AG09309 (cell line): Measurements from ENCODE around the gene THOC6.
A peak's percentile ranks its signal among the peaks of the same experiment; 100 is the strongest.

Experiments
- DNase-seq: peaks from one replicate; pipeline ENCODE4 v3.0.0-alpha.2; 2010; ENCODE audit warnings: low read depth
- H3K4me3 ChIP-seq: 2 replicates; pipeline ENCODE4 v1.5.1; 2011; ENCODE audit warnings: mild to moderate bottlenecking, low read depth, low read length, moderate library complexity; ENCODE audit not compliant: control insufficient read depth
- CTCF ChIP-seq: IDR thresholded peaks from 2 replicates; pipeline ENCODE4 v1.5.1; 2011; ENCODE audit warnings: mild to moderate bottlenecking, low read depth, low read length, inconsistent platforms; ENCODE audit not compliant: insufficient read depth, control insufficient read depth; ENCODE audit errors: missing control alignments

The THOC6 gene

GRCh38 chr16:3020247-3020603, 3.6 kb upstream of the THOC6 start, which contains the start of gene TNFRSF12A:
Gene TNFRSF12A (plus strand): TSS chr16:3020368. CDS start chr16:3020398, 30 bp downstream.
- H3K4me3 ChIP-seq = peak within 1 kb of the TSS; percentile 82
- DNase-seq = no peak
- TF ChIP-seq CTCF = no peak

- peak overlapping the region; percentile 82 for H3K4me3 ChIP-seq
- DNase-seq = peak; percentile 68
- TF ChIP-seq CTCF = no peak
Observed at GRCh38 chr16:3020604-3021448, 3.0 kb upstream of the THOC6 start.

GRCh38 chr16:3021449-3022207, 2.2 kb upstream of the THOC6 start:
- TF ChIP-seq CTCF = peak; percentile 44
- peak; percentile 82 for DNase-seq
- H3K4me3 ChIP-seq = peak overlapping the region; percentile 82

GRCh38 chr16:3022208-3022683, 1.6 kb upstream of the THOC6 start:
- no peak for TF ChIP-seq CTCF
- peak overlapping the region; percentile 82 for H3K4me3 ChIP-seq
- DNase-seq = peak; percentile 86

- TF ChIP-seq CTCF = no peak
- no peak for DNase-seq
- peak overlapping the region; percentile 62 for H3K4me3 ChIP-seq
Observed at GRCh38 chr16:3022684-3023414, 986 bp upstream of the THOC6 start.

- no peak for TF ChIP-seq CTCF
- peak; percentile 49 for DNase-seq
- H3K4me3 ChIP-seq = peak overlapping the region; percentile 62
Observed at GRCh38 chr16:3023415-3023668, 493 bp upstream of the THOC6 start.
